Astrocyte (in vitro differentiated cells and primary cell): ENCODE data around the gene COL6A3.

Experiments used
- EZH2 ChIP-seq: IDR thresholded peaks from 2 replicates; pipeline ENCODE4 v1.6.1; 2012; ENCODE audit warnings: mild to moderate bottlenecking, low read length, inconsistent platforms; ENCODE audit not compliant: insufficient read depth
- TF ChIP-seq, protein P1 (sequence below): IDR thresholded peaks from 2 replicates; pipeline ENCODE4 v1.5.1; 2011; ENCODE audit warnings: low read depth, mild to moderate bottlenecking, inconsistent platforms, low read length, moderate library complexity; ENCODE audit not compliant: insufficient read depth

GRCh38 chr2:237315829-237316225 lies 98.1 kb downstream of the COL6A3 start:
- TF ChIP-seq, protein P1, sequence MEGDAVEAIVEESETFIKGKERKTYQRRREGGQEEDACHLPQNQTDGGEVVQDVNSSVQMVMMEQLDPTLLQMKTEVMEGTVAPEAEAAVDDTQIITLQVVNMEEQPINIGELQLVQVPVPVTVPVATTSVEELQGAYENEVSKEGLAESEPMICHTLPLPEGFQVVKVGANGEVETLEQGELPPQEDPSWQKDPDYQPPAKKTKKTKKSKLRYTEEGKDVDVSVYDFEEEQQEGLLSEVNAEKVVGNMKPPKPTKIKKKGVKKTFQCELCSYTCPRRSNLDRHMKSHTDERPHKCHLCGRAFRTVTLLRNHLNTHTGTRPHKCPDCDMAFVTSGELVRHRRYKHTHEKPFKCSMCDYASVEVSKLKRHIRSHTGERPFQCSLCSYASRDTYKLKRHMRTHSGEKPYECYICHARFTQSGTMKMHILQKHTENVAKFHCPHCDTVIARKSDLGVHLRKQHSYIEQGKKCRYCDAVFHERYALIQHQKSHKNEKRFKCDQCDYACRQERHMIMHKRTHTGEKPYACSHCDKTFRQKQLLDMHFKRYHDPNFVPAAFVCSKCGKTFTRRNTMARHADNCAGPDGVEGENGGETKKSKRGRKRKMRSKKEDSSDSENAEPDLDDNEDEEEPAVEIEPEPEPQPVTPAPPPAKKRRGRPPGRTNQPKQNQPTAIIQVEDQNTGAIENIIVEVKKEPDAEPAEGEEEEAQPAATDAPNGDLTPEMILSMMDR = no peak
- no peak for TF ChIP-seq EZH2
